Measurements from ENCODE around the gene TPO. TPM values are rescaled to one million over a fixed set of nuclear protein-coding genes. Genes with fewer than 3 reads are reported as not detected.
"Not testable (repeated sequence)": the region's sequence is repeated elsewhere in the genome, so short reads cannot be mapped to it uniquely, and the experiment has no call there.

TPO gene
- polyA plus RNA-seq, 4 donors: 0.34 to 1.7 (median 1.4) TPM; not detected in 1

GRCh38 chr2:1572638-1573037 is 159.4 kb downstream of the TPO start:
- Histone ChIP-seq H3K9me3 (ENCODE audit: control insufficient read depth in 2 of 2, insufficient read depth in 1 of 2, low read depth in 1 of 2, low read length in 1 of 2) (peaks cover under 1 to 1% of the 10 kb centered on the region in 2 donors), H3K27ac (ENCODE audit: low read depth in 1 of 3, low read length in 2 of 3) (no peak overlapping the region), H3K27me3 (ENCODE audit: control insufficient read depth in 3 of 3, insufficient read depth in 3 of 3, low read length in 3 of 3) (peaks cover 0 to 4% (median 0%) of the 10 kb centered on the region in 3 donors), H3K4me3 (ENCODE audit: low read depth in 1 of 3, low read length in 3 of 3) (no peak overlapping the region), H3K36me3 (ENCODE audit: control insufficient read depth in 3 of 3, insufficient read depth in 2 of 3, low read depth in 1 of 3, low read length in 3 of 3) (no peaks in the 10 kb centered on the region), H3K4me1 (ENCODE audit: control insufficient read depth in 3 of 3, insufficient read depth in 2 of 3, low read depth in 1 of 3, low read length in 2 of 3) (no peaks in the 10 kb centered on the region)
- 70 to 80% (median 76%) methylated on average over 10 of the region's 10 CpGs for WGBS, 3 donors
- DNase-seq (no peak), FAIRE-seq (no peak)

DNA sequence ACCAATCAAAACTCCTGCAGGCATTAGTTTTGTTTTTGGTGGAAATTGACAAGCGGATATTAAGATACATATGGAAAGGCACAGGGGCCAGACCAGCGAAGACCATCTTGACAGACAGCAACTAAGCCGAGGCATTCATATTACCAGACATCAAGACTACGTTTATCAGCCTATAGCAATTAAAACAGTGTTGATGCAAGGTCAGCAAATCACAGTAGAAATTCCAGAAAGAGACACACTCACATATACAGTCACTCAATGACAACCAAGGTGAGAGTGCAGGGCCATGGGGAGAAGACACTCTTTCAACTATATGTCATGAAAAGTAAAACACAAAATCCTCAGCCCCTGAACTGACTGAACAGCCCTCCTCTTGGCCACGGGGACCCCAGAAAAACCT is 164.6 kb downstream of the TPO start:
- DNase-seq (no peak), FAIRE-seq (no peak)
- H3K9me3 ChIP-seq (ENCODE audit: control insufficient read depth in 2 of 2, insufficient read depth in 1 of 2, low read depth in 1 of 2, low read length in 1 of 2): no peaks in the 10 kb centered on the region
- H3K27me3 ChIP-seq (ENCODE audit: control insufficient read depth in 3 of 3, insufficient read depth in 3 of 3, low read length in 3 of 3): peaks cover 0 to 7% (median 0%) of the 10 kb centered on the region in 3 donors
- WGBS, 3 donors: 80 to 85% (median 83%) methylated on average over 5 of the region's 5 CpGs
- H3K27ac ChIP-seq (ENCODE audit: low read depth in 1 of 3, low read length in 2 of 3): no peak overlapping the region
- no peaks in the 10 kb centered on the region for H3K36me3 ChIP-seq (ENCODE audit: control insufficient read depth in 3 of 3, insufficient read depth in 2 of 3, low read depth in 1 of 3, low read length in 3 of 3)
- H3K4me1 ChIP-seq (ENCODE audit: control insufficient read depth in 3 of 3, insufficient read depth in 2 of 3, low read depth in 1 of 3, low read length in 2 of 3): no peaks in the 10 kb centered on the region
- no peak overlapping the region for H3K4me3 ChIP-seq (ENCODE audit: low read depth in 1 of 3, low read length in 3 of 3)

DNA sequence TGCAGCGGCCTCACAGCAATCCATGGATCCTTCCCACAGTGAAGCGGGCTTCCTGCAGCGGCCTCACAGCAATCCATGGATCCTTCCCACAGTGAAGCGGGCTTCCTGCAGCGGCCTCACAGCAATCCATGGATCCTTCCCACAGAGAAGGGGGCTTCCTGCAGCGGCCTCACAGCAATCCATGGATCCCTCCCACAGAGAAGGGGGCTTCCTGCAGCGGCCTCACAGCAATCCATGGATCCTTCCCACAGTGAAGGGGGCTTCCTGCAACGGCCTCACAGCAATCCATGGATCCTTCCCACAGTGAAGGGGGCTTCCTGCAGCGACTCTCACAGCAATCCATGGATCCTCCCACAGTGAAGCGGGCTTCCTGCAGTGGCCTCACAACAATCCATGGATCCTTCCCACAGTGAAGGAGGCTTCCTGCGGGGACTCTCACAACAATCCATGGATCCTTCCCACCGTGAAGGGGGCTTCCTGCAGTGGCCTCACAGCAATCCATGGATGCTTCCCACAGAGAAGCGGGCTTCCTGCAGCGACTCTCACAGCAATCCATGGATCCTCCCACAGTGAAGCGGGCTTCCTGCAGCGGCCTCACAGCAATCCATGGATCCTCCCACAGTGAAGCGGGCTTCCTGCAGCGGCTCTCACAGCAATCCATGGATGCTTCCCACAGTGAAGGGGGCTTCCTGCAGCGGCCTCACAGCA is 168.1 kb downstream of the TPO start:
- H3K4me3 ChIP-seq (ENCODE audit: low read depth in 1 of 3, low read length in 3 of 3); DNase-seq; H3K27ac ChIP-seq (ENCODE audit: low read depth in 1 of 3, low read length in 2 of 3); FAIRE-seq; H3K36me3 ChIP-seq (ENCODE audit: control insufficient read depth in 3 of 3, insufficient read depth in 2 of 3, low read depth in 1 of 3, low read length in 3 of 3); H3K4me1 ChIP-seq (ENCODE audit: control insufficient read depth in 3 of 3, insufficient read depth in 2 of 3, low read depth in 1 of 3, low read length in 2 of 3); H3K9me3 ChIP-seq (ENCODE audit: control insufficient read depth in 2 of 2, insufficient read depth in 1 of 2, low read depth in 1 of 2, low read length in 1 of 2); H3K27me3 ChIP-seq (ENCODE audit: control insufficient read depth in 3 of 3, insufficient read depth in 3 of 3, low read length in 3 of 3): not testable (repeated sequence)
- 76 to 86% (median 79%) methylated on average over 16 to 19 of the region's 19 CpGs for WGBS, 3 donors

DNA sequence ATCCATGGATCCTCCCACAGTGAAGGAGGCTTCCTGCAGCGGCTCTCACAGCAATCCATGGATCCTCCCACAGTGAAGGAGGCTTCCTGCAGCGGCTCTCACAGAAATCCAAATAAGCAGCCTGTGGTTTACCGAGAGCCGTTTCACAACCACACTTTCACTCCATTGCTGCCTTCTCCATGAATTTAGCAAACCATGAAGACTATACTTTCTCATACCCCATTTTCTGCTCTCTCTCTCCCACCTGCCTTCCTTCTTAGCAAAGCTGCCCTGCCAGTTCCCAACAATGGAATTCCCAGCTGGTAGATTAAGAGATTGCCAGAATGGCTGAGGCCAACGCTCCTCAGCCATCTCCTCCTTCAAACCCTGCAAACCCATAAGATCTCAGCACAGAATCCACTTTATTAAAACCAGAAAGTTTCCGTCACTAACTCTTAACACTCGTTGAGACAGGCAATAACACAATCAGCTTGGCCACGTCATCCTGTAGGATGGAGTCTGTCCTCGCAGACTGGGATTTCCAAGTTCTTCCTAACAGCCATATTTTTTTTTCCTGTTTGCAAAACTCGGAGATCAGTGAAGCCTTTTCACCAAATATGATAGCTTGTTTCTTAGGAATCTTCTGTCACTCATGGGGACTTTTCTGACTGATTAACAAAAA is 168.8 kb downstream of the TPO start:
- FAIRE-seq: no peak
- WGBS, 3 donors: 73 to 82% (median 75%) methylated on average over 10 of the region's 10 CpGs
- no peaks in the 10 kb centered on the region for H3K36me3 ChIP-seq (ENCODE audit: control insufficient read depth in 3 of 3, insufficient read depth in 2 of 3, low read depth in 1 of 3, low read length in 3 of 3)

GRCh38 chr2:1582891-1583341 is 169.7 kb downstream of the TPO start:
- FAIRE-seq: no peak
- Histone ChIP-seq H3K4me1 (ENCODE audit: control insufficient read depth in 3 of 3, insufficient read depth in 2 of 3, low read depth in 1 of 3, low read length in 2 of 3) (no peaks in the 10 kb centered on the region), H3K9me3 (ENCODE audit: control insufficient read depth in 2 of 2, insufficient read depth in 1 of 2, low read depth in 1 of 2, low read length in 1 of 2) (no peaks in the 10 kb centered on the region), H3K36me3 (ENCODE audit: control insufficient read depth in 3 of 3, insufficient read depth in 2 of 3, low read depth in 1 of 3, low read length in 3 of 3) (no peaks in the 10 kb centered on the region), H3K27ac (ENCODE audit: low read depth in 1 of 3, low read length in 2 of 3) (no peak overlapping the region), H3K4me3 (ENCODE audit: low read depth in 1 of 3, low read length in 3 of 3) (no peak overlapping the region), H3K27me3 (ENCODE audit: control insufficient read depth in 3 of 3, insufficient read depth in 3 of 3, low read length in 3 of 3) (peaks cover 0 to 6% (median 0%) of the 10 kb centered on the region in 3 donors)
- DNase-seq: no peak
- 84 to 89% (median 86%) methylated on average over 22 of the region's 22 CpGs for WGBS, 3 donors

More for the DNA sequence above, 168.8 kb downstream of the TPO start:
- Histone ChIP-seq H3K27ac (ENCODE audit: low read depth in 1 of 3, low read length in 2 of 3) (no peak overlapping the region), H3K4me3 (ENCODE audit: low read depth in 1 of 3, low read length in 3 of 3) (no peak overlapping the region), H3K27me3 (ENCODE audit: control insufficient read depth in 3 of 3, insufficient read depth in 3 of 3, low read length in 3 of 3) (peaks cover 0 to 6% (median 0%) of the 10 kb centered on the region in 3 donors), H3K4me1 (ENCODE audit: control insufficient read depth in 3 of 3, insufficient read depth in 2 of 3, low read depth in 1 of 3, low read length in 2 of 3) (no peaks in the 10 kb centered on the region), H3K9me3 (ENCODE audit: control insufficient read depth in 2 of 2, insufficient read depth in 1 of 2, low read depth in 1 of 2, low read length in 1 of 2) (no peaks in the 10 kb centered on the region)
- DNase-seq: no peak

- WGBS, 3 donors: 91 to 92% (median 92%) methylated on average over 20 to 21 of the region's 21 CpGs
- no peaks in the 10 kb centered on the region for H3K36me3 ChIP-seq (ENCODE audit: control insufficient read depth in 3 of 3, insufficient read depth in 2 of 3, low read depth in 1 of 3, low read length in 3 of 3)
- DNase-seq: no peak
- H3K27ac ChIP-seq (ENCODE audit: low read depth in 1 of 3, low read length in 2 of 3): no peak overlapping the region
- H3K9me3 ChIP-seq (ENCODE audit: control insufficient read depth in 2 of 2, insufficient read depth in 1 of 2, low read depth in 1 of 2, low read length in 1 of 2): no peaks in the 10 kb centered on the region
- peaks cover 0 to 2% (median 0%) of the 10 kb centered on the region in 3 donors for H3K27me3 ChIP-seq (ENCODE audit: control insufficient read depth in 3 of 3, insufficient read depth in 3 of 3, low read length in 3 of 3)
- no peaks in the 10 kb centered on the region for H3K4me1 ChIP-seq (ENCODE audit: control insufficient read depth in 3 of 3, insufficient read depth in 2 of 3, low read depth in 1 of 3, low read length in 2 of 3)
- H3K4me3 ChIP-seq (ENCODE audit: low read depth in 1 of 3, low read length in 3 of 3): no peak overlapping the region
- no peak for FAIRE-seq
Measured at GRCh38 chr2:1584051-1584531, 170.8 kb downstream of the TPO start.

DNA sequence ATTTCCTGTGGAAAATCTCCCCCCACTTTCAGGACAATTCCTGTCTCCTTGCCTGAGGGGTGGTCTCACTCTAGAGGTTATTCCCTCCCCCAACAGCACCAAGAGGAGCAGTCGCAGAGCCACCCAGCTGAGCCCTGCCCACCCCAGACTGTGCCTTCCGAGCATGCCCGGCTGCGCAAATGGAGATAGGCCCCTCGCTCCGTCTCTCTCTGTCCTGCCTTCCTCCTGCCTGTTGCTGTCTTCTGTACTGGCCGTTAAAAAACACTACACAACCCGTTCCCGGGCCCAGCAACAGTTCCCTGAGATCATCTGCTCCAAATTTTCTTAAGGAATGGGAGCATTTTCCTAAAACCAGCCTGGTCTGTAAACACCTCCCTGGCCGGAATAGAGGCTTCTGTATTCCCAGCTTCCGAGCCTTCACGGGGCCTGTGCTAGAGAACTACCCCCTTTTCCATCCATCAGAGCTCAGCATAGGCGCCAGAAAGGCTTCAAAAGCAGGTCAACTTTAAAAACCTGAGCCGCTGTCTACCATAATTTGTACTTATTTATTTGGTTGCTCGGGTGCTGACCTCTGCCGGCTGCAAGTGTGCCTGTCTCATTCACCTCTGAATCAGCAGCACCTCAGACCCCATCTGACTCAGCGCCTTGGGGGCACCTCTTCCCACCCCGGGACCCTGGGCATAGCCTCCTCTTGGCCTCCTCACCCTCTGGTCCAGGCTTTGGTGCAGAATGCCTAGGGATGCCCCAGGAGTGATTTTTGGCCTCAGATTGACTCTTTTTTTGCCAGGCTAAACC is 171.6 kb downstream of the TPO start:
- H3K27ac ChIP-seq (ENCODE audit: low read depth in 1 of 3, low read length in 2 of 3): no peak overlapping the region
- no peak overlapping the region for H3K4me3 ChIP-seq (ENCODE audit: low read depth in 1 of 3, low read length in 3 of 3)
- H3K9me3 ChIP-seq (ENCODE audit: control insufficient read depth in 2 of 2, insufficient read depth in 1 of 2, low read depth in 1 of 2, low read length in 1 of 2): no peaks in the 10 kb centered on the region
- DNase-seq (no peak), FAIRE-seq (no peak)
- 80 to 89% (median 85%) methylated on average over 18 of the region's 18 CpGs for WGBS, 3 donors
- H3K36me3 ChIP-seq (ENCODE audit: control insufficient read depth in 3 of 3, insufficient read depth in 2 of 3, low read depth in 1 of 3, low read length in 3 of 3): no peaks in the 10 kb centered on the region
- H3K4me1 ChIP-seq (ENCODE audit: control insufficient read depth in 3 of 3, insufficient read depth in 2 of 3, low read depth in 1 of 3, low read length in 2 of 3): no peaks in the 10 kb centered on the region
- H3K27me3 ChIP-seq (ENCODE audit: control insufficient read depth in 3 of 3, insufficient read depth in 3 of 3, low read length in 3 of 3): peaks cover 0 to 2% (median 0%) of the 10 kb centered on the region in 3 donors

GRCh38 chr2:1585635-1586034 is 172.4 kb downstream of the TPO start:
- DNase-seq (no peak), FAIRE-seq (no peak)
- H3K4me3 ChIP-seq (ENCODE audit: low read depth in 1 of 3, low read length in 3 of 3): no peak overlapping the region
- H3K36me3 ChIP-seq (ENCODE audit: control insufficient read depth in 3 of 3, insufficient read depth in 2 of 3, low read depth in 1 of 3, low read length in 3 of 3): no peaks in the 10 kb centered on the region
- peaks cover 0 to 2% (median 0%) of the 10 kb centered on the region in 3 donors for H3K27me3 ChIP-seq (ENCODE audit: control insufficient read depth in 3 of 3, insufficient read depth in 3 of 3, low read length in 3 of 3)
- 85 to 88% (median 88%) methylated on average over 15 to 17 of the region's 17 CpGs for WGBS, 3 donors
- H3K27ac ChIP-seq (ENCODE audit: low read depth in 1 of 3, low read length in 2 of 3): no peak overlapping the region
- no peaks in the 10 kb centered on the region for H3K4me1 ChIP-seq (ENCODE audit: control insufficient read depth in 3 of 3, insufficient read depth in 2 of 3, low read depth in 1 of 3, low read length in 2 of 3)
- peaks cover 0 to 3% of the 10 kb centered on the region in 2 donors for H3K9me3 ChIP-seq (ENCODE audit: control insufficient read depth in 2 of 2, insufficient read depth in 1 of 2, low read depth in 1 of 2, low read length in 1 of 2)

Measured in small intestine (tissue), 7 donors.